ENCODE results near the gene TSPAN15.
A peak's percentile ranks its signal among the peaks of the same experiment; 100 is the strongest.

TSPAN15 gene

DNA sequence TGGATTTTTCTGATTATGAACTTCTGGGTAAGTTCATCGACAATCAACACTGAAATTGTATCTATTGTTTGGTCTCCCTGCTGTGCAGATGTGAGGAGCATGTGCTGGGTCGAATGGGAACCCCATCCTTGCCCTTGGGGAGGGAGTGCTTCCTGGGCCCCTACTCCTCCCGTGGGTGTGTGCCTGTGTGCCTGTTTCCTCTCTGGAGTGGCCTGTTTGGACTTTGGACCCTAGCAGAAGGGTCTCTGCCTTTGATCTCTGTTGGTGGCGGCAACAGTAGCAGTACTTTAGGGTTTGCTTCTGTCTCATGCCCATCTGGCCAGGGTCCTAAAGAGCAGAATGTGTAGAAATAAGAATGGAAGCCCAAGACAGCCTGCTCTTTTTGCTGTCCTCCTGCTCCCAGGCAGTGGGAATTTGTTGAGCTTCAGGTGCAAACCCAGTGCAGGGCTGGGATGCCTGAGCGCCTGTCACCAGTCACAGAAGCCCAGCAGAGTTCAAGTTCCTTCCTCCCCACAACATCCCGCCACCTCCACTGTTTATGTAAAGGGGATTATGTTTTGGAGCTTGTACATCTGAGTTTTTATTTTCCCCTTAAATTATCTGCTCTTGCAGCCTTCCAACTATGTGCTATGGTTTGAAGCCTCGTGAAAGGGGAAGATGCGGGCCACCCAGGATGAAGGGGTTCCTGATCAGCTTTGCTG, 33.1 kb upstream of the TSPAN15 start:
- no peak for DNase-seq

DNA sequence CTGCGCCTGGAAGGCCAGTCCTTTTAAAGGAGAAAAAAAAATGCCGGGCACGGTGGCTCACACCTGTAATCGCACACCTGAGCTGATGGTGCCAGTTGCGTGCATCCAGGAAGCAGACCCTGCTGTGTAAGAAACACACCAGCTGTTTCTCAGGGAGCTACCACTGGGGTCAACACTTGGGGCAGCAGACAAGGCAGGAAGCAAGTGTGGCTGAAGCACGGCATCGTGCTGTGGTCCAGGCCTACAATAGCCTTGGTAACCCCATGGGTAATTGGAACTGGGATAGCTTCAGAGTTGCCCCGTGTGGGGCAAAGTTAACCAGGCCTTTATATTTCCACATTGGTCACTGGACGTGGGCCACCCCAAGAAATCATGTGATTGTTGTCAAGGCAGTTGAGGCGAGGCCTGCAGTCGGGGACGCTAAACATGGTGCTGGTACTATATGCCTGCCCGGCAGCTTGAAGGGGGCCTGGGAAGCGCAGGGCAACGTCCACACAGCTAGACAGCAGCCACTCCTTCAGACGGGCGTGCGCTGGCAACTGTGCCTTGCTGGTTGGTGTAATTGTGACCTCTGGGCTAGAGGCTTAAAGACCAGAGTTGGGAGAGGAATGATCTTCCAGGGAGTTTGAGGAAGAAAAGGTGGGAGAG, 32.0 kb upstream of the TSPAN15 start:
- DNase-seq = no peak

DNA sequence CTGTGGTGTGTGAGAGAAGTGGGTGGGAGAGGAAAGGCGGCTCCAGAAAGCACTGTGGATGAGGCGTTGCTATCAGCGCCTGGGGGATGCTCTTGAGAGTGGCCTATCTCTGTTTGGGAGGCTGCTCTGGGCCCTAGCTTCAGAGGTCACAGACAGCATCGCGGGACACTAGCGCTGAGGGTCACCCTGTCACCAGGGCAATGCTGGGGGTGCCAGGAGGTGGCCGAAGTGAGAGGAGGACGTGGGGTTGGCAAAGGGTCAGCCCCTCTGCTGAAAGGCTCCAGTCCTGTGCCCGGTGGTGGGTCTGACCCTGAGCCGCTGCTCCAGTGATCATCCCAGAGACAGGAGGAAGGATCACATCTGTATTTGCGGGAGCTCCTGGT, 31.5 kb upstream of the TSPAN15 start:
- DNase-seq = no peak

DNA sequence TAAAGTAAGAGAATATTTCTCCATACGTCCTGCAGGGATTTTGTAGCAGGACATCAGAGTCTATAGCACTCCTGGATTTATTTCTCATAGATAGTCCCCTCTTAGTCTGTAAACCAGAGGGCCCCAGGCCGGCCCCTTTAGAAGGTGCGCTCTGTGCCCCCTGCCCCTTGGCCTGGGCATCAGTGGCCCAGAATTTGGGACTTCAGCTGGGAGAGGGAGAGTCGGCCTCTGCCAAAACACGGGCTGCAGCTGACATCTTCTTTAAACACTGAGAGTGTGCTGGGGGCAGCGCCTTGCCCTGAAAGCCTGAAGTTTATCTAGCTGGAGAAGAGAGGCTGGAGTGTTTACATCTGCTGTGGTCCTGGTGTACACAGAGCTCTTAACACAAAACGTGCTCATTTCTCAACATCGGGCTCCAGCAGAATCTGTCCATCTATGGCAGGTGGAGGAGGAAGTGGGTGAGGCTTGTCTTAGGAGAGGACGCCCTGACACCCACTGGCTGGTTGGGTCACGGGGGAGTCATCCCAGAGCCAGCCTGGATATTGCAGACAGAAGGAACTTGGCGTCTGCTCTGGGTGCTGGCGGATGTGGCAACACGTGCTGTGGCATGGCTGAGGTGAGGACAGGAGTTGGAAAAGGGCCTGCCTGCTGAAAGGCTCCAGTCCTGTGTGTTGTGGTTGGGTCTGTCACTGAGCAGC, 29.5 kb upstream of the TSPAN15 start:
- peak; percentile 37 for DNase-seq

DNA sequence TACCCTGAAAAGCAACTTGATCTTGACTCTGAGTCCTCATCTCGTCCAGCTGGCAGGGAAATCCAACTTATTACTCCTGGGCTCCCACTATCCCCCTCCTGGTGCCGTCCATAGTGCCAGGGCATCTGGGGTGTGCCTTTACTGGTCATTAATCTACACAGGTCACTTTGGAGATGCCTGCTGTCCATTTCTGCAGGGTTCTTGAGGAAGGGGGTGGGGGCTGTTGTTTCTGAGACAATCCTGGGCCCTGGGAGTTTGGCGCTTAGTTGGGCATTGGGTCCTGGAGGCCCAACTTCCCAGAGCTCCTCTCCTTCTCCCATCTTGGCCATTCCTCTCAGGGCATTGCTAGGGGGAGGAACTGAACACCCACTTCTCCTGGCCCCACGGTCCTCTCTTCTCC, 28.6 kb upstream of the TSPAN15 start:
- DNase-seq = no peak

DNA sequence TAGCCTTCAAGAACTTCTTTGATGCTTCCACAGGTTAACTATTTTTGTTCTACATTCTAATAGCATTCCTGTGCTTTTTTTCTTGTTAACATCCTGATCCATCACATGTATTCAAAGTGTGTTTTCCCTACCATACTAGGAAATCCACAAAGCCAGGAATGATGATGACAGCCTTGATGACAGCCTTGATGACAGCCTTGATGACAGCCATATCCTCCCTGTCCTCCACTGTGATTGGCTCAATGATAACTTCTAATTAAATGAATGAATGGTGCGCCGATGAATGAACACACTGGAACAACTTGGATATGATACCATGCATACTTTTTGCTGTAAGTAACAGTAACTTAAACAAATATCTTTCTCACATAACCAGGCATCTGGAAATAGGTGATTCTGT, 26.2 kb upstream of the TSPAN15 start:
- DNase-seq = no peak

DNA sequence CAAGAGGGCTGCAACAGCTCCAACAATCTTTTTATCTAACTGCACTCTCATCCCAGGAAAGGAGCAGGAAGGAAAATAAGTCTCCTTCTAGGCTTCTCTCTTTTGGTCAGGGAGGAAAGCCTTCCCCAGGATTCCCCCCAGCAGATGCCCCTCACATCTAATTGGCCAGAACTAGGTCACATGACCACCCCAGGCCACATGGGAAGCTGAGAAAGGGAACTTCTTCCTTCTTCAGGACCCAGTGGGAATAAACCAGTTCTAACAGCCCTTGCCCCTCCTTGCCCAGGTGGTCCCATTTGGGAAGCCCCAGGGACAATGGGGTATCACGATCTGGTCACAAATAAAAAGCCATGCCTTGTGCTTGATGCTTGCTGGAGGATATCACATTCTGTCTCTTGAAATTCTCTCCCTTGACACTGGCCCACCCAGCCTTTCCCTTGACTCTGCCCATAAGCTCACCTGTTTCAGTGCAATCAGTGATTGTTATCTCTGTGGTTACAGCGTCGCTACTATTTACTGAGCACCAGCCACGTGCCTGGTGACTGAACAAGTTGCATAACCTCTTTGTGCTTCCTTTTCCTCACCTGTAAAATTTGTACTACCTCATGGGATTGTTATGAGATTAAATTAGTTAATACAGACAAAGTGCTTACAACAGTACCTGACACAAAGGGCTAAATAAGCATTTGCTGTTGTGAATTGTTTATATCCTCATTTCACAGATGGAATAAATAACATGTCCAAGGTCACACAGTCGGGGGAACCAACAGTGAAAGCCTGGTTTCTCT, 25.6 kb upstream of the TSPAN15 start:
- DNase-seq = no peak

DNA sequence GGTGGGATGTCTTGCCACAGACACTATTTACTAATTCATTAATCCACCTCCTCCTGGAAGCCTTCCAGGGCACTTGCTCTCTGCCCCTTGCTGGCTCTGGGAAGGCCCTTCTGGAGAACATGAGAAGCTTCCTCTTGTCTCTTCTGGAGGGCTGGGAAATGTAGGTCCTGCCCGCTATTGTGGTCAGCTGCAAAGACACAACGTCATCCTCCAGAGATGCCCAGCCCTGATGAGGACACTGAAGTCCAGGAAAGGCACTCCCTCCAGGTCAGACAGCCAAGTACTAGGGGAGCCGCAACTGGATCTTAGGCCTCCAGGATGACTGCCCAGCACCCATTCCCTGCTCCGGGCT, 24.9 kb upstream of the TSPAN15 start:
- DNase-seq = no peak

DNA sequence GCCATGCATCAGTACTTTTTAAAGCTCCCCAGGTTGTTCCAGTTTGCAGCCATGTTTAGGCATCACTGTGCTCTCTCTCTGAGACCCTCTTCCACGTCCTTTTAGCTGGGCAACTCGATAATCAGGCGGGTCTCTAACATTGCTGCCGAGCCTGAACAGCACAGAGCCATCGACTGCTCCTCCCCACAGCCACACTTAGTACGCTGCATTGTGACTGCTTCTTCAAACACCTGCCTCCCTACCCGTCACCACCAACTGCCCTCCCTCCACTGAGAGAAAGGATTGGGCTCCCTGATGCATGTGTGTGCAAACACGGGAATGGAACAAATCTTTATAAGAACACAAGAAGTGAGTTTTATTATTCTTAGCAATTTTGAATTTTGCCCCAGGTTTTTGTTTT, 23.1 kb upstream of the TSPAN15 start:
- DNase-seq = no peak

DNA sequence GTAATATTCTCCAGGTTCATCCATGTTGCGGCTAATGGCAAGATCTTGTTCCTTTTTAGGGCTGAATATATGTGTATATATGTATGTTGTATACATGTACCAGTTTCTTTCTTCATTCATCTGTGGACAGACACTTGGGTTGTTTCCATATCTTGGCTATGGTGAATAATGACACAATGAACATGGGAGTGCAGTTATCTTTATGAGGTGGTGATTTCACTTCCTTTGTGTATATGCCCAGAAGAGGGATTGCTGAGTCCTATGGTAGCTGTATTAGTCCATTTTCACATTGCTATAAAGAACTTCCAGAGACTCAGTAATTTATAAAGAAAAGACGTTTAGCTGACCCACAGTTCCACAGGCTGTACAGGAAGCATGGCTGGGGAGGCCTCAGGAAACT, 17.1 kb upstream of the TSPAN15 start:
- DNase-seq = no peak

DNA sequence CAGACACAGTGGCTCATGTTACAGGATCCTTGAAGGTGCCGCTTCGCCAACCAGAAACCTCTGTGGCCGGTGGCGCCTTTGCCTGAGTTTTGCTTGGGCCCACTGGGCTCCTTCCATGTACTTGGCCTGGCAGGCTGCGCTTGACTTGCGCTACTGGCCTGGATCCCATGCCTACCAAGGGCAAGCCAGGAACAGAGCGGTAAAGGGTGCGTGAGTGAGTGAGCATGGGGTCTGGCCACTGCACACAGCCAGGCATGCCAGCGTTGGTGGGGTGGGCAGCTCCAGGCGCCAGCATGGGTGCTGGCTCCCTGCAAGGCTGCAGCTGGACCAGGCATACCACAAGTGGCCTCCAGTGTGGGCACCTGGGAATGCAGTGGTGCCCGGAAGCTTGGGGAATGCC, 16.3 kb upstream of the TSPAN15 start:
- no peak for DNase-seq

DNA sequence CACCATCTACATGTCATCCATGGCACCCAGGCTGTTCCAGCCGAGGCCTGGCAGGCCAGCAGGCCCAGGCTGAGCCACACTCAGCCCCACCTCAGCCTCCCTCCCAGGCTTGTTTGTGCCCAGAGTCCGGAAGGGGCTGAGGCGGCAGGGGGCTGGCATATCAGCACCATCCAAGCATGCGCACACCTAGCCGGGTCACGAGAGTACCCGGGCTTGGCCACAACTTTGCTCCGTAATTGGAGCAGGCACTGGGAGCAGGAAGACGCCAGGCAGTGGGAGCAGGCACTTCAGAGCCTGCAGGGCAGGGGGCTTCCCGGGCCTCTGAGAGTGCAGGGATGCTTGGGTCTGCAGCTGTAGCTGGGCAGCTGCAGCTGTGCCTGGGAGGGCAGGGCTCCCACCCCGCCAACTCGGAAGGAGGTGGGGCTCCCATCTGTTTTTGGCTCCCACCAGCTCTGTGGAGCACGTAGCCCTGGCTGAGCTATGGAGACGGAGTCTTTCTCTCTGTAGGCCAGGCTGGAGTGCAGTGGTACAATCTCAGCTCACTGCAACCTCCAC, 15.2 kb upstream of the TSPAN15 start:
- no peak for DNase-seq

DNA sequence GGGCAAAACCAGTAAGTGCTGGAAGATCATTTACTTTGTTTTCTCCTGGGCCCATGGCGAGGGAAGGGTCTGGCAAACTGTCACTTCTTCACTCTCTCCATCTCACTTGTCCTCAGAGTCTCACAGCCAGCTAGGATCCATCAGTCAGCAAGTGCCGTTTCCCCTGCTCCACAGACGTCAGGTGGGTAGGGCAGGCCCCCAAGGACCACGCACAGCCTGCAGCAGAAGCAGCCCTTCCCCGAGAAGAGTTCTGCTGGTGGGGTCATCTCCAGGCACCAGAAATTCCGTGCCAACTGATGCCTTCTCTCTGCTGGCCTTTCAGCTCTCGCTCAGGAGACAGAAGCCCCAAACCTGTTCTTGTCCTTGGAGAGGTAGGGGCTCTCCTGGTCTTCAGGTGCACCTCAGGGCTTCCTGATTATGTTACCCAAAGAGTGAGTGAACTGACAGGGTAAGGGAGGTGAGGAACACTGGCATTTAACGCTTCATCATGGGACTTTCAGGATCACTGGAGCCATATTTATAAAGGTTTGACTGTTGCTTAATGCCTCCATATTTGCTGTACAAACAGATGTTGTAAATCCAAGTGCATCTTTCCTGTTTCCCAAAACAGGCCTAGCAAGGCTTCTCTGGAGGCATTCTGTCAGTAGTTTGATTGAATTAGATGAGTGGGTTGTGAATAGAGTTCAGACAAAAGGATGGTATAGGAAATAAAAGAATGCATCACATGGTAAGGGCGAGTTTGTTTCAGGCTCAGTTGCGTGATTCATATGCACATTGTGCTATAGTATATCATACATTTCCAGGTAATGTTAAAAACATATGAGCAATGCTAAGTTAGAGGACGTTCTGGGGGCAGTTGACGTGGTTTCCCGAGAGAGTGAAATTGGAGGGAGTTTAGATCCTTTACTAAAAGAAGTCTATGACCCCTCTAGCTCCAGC, 13.7 kb upstream of the TSPAN15 start:
- DNase-seq = no peak

DNA sequence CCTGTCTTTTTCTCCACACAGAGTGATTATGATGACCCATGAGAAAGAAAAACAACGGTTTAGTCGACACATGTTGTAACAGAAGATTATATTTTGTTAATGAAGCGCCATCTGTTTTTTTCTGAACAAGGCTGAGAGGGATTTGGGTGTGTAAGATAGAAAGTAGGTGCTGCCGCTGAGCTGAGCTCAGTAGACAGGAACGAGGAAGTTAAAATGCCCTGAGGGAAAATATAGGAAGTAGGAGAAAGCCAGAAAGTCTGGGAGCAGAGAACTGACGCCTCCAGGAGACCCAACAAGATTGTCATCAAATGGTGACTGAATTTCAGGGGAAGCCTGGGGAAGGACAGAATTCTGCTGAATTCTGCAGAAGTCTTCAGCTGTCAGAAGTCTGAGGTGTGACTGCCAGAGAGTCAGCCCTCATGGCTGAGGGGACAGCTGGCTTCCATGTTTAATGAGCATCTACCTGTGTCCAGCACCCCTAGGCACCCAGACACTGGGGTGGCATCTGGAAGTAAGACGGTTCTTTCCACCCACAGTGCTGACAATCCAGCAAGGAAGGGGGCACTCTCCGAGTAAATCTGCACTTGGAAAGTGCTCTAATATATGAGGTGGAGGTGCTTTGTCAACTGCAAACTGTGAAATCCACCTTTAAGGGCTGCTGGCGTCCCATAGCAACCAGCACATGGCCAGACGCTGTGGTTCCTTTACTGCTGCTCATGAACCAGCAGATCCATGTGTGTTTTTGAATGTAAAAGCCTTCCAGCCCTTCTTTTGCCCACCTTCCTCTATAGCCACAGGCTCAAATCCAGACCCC, 12.5 kb upstream of the TSPAN15 start:
- DNase-seq = no peak

DNA sequence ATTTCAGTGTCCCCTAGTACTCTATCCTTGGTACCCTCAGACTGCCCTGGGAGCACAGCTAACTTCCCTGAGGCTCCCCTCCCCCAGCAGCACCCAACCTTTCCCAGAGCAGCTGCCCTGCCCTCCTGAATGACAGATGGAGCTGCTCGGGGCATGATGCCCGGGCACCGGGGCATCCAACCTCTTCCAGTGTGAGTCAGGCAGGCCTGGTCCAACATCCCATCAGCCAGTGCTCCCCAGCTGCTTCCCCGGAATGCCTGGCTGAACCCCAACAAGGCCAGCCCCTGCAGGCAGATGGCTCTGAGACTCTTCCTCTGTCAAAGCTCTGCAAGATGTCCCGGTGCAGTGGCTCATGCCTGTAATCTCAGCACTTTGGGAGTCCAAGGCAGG, 11.9 kb upstream of the TSPAN15 start:
- no peak for DNase-seq

DNA sequence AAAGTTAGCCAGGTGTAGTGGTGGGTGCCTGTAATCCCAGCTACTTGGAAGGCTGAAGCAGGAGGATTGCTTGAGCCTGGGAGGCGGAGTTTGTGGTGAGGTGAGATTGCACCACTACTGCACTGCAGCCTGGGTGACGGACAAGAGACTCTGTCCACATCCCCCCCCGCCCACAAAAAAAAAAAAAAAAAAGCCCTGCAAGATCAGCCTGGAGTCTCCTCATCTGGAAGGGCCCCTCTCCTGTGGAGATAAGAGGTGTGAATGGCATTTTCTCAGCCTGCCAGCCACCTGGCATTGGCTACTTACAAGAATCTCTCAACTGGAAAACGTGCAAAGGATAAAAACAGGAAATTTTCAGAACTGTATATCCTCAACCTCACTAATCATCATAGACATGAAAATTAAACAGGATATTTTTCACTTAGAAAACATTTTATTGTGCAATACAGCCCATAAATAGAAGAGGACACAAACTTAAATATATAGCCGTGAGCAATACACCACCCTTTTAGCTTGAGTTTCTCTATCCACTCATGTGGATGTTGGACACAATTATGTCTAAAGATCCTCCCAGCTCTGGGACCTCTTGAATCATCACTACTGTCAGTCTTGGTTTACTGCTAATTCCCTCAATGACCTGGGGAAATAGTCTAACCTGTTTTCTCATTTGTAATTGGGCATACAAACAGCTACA, 11.3 kb upstream of the TSPAN15 start:
- DNase-seq = no peak

DNA sequence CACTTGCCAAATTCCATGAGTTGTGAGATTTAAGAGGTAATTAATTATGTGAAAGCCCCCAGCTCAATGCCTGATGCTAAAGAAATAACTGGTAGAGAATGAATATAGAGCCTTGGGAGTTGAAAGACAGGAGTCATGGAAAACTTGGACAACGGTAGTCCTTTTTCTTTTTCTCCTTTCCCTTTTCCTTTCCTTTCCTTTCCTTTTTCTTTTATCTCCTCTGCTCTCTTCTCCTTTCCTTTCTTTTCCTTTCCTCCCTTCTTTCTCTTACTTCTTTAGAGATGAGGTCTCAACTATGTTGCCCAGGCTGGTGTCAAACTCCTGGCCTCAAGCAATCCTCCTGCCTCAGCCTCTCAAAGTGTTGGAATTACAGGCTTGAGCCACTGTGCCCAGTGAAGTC, 7.9 kb upstream of the TSPAN15 start:
- no peak for DNase-seq

DNA sequence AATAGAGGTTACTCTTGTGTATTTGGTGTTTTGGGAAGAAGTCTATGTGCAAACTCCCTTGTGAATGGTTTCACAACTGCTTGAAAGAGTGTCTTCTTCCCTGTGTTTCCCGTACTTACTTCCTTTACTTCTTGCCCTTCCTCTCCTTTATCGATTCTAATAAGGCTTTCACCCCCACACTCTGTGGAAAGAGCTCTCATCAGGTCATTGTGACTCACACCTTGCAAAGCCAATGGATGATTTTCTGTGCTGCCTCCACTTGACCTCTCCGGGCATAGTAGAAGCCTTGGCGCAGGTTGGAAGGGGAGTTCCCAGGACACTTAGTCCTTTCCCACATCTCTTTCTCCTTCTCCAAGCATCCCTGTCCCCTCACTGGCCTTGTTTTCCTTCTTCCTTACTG, 6.2 kb upstream of the TSPAN15 start:
- DNase-seq = no peak

DNA sequence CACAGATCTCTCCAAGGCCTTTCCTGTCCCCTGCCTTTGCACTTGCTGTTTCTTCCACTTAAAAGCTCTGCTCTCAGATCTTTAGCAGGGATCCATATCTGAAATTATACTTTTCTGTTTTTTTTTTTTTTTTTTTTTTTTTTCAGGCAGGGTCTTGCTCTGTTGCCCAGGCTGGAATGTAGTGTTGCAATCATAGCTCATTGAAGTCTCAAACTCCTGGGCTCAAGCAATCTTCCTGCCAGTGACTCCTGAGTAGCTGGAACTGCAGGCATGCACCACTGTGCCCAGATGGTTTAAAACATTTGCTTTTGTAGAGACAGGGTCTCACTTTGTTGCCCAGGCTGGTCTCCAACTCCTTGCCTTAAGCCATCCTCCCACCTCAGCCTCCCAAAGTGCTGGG, 5.0 kb upstream of the TSPAN15 start:
- DNase-seq = no peak

DNA sequence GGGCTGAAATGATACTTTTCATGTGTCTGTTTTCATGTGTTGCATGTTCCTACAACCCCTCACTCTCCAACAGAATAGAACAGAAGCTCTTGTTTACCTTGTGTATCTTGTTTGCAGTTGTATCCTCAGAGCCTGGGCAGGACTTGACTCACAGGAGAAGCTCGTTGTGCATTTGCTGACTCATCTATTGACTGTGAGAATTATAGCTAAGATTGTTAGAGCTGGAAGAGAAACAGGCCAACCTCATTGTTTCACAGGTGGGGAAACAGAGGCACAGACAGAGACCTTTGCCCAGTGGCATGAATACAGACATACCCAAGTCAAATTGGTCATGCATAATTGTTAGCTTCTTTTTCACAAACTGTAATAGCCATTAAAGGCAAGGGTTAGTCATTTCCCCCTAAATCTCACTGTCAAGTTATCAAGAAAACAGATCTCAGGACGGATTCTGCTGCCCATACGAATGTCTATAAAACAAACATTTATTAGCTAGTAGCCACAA, 4.6 kb upstream of the TSPAN15 start:
- DNase-seq = no peak

DNA sequence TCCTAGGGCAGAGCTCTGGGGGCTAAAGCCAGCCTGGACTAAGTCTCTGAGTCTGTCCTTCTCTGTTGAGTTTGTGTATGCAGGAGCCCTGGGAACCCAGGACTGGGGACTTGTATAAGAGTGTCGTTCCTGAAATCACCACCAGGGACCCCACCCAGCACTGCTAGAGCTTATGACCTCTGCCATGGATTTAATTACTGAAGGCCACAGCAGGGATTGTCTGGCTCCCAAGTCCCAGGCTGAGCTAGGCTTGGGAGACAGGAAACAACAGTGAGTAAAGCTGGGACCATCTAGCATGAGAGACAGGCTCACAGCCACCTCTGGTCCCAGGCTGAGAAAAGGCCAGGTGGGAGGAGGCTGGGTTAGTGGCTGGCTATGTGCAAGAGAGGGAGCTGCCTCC, 1.4 kb upstream of the TSPAN15 start:
- peak; percentile 16 for DNase-seq

Measured in SHP77 treated with DMSO at 0.1 percent for 48 hours (cell line).